Spleen (tissue), 7 donors: ENCODE data around the gene FBXO28.

ENCODE experiments used
- CTCF ChIP-seq, 11 experiments: fragments of 200-600 bp in 7 of 11; fragments of 450-650 bp in 4 of 11; sonication (generic) in 4 of 11; IDR thresholded peaks in 8 of 11; conservative IDR thresholded peaks in 3 of 11; 1 replicate in 7 of 11; 2 replicates in 4 of 11; pipeline versions ENCODE4 v1.4.0 to v1.8.0; 2016 to 2021; ENCODE audit warnings: antibody characterized with exemption in 11 of 11, inconsistent platforms in 4 of 11, mild to moderate bottlenecking in 1 of 11
- POLR2A ChIP-seq, 3 donors: fragments of 450-650 bp; IDR thresholded peaks; one replicate each; pipeline ENCODE4 v1.5.1; 2017; ENCODE audit warnings: antibody characterized with exemption in 3 of 3, mild to moderate bottlenecking in 1 of 3
- POLR2AphosphoS5 ChIP-seq, 3 donors: sonication (generic); formaldehyde crosslinking; IDR thresholded peaks; one replicate each; pipeline ENCODE4 v1.5.1; 2017; ENCODE audit warnings: antibody characterized with exemption in 3 of 3
- donor health status: DM: no; HTN: no; CAD: no; lungs with moderate emphysema.
- donor health status: DM: no; HTN: no; CAD: no.
- donor health status: DM: no; HTN: no; CAD: no.

GRCh38 chr1:224177356-224177999, 63.6 kb downstream of the FBXO28 start:
- TF ChIP-seq CTCF (IDR thresholded peaks at IDR 0.05 in 8 of 11, conservative IDR thresholded peaks at IDR 0.05 in 3 of 11) (no peak), POLR2AphosphoS5 (IDR thresholded peaks at IDR 0.05) (no peak), POLR2A (IDR thresholded peaks at IDR 0.05) (no peak)
